Measurements from ENCODE around the gene SPATS2L. TPM values are rescaled to one million over a fixed set of nuclear protein-coding genes. Genes with fewer than 3 reads are reported as not detected.
"Not testable (repeated sequence)": the region's sequence is repeated elsewhere in the genome, so short reads cannot be mapped to it uniquely, and the experiment has no call there.

Gene SPATS2L
- total and polyA plus RNA-seq, 2 experiments from 2014 or later = 159 to 202 TPM

GRCh38 chr2:200341376-200341775 lies 34.9 kb downstream of the SPATS2L start:
- TF ChIP-seq CTCF (IDR thresholded peaks at IDR 0.05; ENCODE audit: poor library complexity) (no peak), EZH2phosphoT487 (IDR thresholded peaks at IDR 0.05; ENCODE audit: low read depth, severe bottlenecking, unreplicated experiment) (no peak), EZH2 (IDR thresholded peaks at IDR 0.05; ENCODE audit: borderline replicate concordance) (no peak)
- H3K79me2 ChIP-seq = peaks cover 100% of the 10 kb centered on the region
- no peaks in the 10 kb centered on the region for H3K27me3 ChIP-seq
- WGBS (ENCODE audit: low lambda C conversion rate, missing lambda C conversion rate) = 75% methylated on average over 1 of the region's 1 CpG
- H4K20me1 ChIP-seq (ENCODE audit: insufficient read depth, poor library complexity, severe bottlenecking) = peaks cover 28% of the 10 kb centered on the region
- H3K4me1 ChIP-seq (ENCODE audit: insufficient read depth) = peaks cover 41% of the 10 kb centered on the region
- no peak overlapping the region for H3K4me3 ChIP-seq
- H3K9me3 ChIP-seq (ENCODE audit: low read depth) = no peaks in the 10 kb centered on the region
- no peak overlapping the region for H2AFZ ChIP-seq
- no peak for DNase-seq (ENCODE audit: low spot score)
- H3K9me2 ChIP-seq (replicated peaks; ENCODE audit: insufficient read depth) = no peaks in the 10 kb centered on the region
- no peaks in the 10 kb centered on the region for H3K36me3 ChIP-seq (replicated peaks; ENCODE audit: insufficient read depth, low read depth)
- H3K4me2 ChIP-seq = no peak overlapping the region
- H3K27ac ChIP-seq = peak overlapping the region; percentile 41

DNA sequence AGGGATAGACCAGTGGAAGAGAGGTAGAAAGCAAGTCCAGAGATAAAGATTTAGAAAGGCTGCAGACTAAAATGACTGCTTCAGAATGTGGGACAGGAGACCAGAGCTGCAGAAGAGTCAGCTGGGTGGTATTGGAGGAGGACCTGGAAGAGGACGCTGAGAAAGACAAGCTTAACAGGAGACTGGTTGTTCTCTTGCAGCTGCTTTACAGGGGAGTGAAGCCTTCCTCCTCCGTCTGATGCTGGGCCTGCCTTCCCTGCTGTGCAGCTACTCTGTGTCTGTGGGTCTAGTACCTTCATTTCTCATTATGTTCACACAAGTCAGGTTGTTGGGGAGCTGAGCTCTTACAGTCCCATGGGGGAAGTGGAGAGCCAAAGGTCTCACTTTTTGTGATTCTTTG lies 35.7 kb downstream of the SPATS2L start:
- no peak overlapping the region for H3K4me2 ChIP-seq
- H3K9me3 ChIP-seq (ENCODE audit: low read depth) = no peaks in the 10 kb centered on the region
- no peak overlapping the region for H3K4me3 ChIP-seq
- peaks cover 100% of the 10 kb centered on the region for H3K79me2 ChIP-seq
- H2AFZ ChIP-seq = no peak overlapping the region
- no peak overlapping the region for H3K27ac ChIP-seq
- no peak for TF ChIP-seq EZH2 (IDR thresholded peaks at IDR 0.05; ENCODE audit: borderline replicate concordance)
- no peak for TF ChIP-seq EZH2phosphoT487 (IDR thresholded peaks at IDR 0.05; ENCODE audit: low read depth, severe bottlenecking, unreplicated experiment)
- no peak for TF ChIP-seq CTCF (IDR thresholded peaks at IDR 0.05; ENCODE audit: poor library complexity)
- no peak for DNase-seq (ENCODE audit: low spot score)
- H3K9me2 ChIP-seq (replicated peaks; ENCODE audit: insufficient read depth) = no peaks in the 10 kb centered on the region
- 76% methylated on average over 2 of the region's 2 CpGs for WGBS (ENCODE audit: low lambda C conversion rate, missing lambda C conversion rate)
- no peaks in the 10 kb centered on the region for H3K36me3 ChIP-seq (replicated peaks; ENCODE audit: insufficient read depth, low read depth)
- H3K27me3 ChIP-seq = no peaks in the 10 kb centered on the region
- H3K4me1 ChIP-seq (ENCODE audit: insufficient read depth) = peaks cover 41% of the 10 kb centered on the region
- H4K20me1 ChIP-seq (ENCODE audit: insufficient read depth, poor library complexity, severe bottlenecking) = peaks cover 24% of the 10 kb centered on the region

GRCh38 chr2:200342654-200343053 lies 36.2 kb downstream of the SPATS2L start:
- Histone ChIP-seq H4K20me1 (ENCODE audit: insufficient read depth, poor library complexity, severe bottlenecking) (peaks cover 24% of the 10 kb centered on the region), H3K4me3 (no peak overlapping the region)

GRCh38 chr2:200344202-200344601 lies 37.7 kb downstream of the SPATS2L start:
- H3K4me1 ChIP-seq (ENCODE audit: insufficient read depth) = peaks cover 24% of the 10 kb centered on the region
- not testable (repeated sequence) for H3K27ac ChIP-seq; DNase-seq (ENCODE audit: low spot score); H2AFZ ChIP-seq; H3K9me3 ChIP-seq (ENCODE audit: low read depth); H3K27me3 ChIP-seq; H3K4me3 ChIP-seq; H3K4me2 ChIP-seq; H3K9me2 ChIP-seq (replicated peaks; ENCODE audit: insufficient read depth); H3K36me3 ChIP-seq (replicated peaks; ENCODE audit: insufficient read depth, low read depth)
- H4K20me1 ChIP-seq (ENCODE audit: insufficient read depth, poor library complexity, severe bottlenecking) = peaks cover 24% of the 10 kb centered on the region
- WGBS (ENCODE audit: low lambda C conversion rate, missing lambda C conversion rate) = 93% methylated on average over 1 of the region's 1 CpG
- H3K79me2 ChIP-seq = peaks cover 100% of the 10 kb centered on the region

More at GRCh38 chr2:200342654-200343053, 36.2 kb downstream of the SPATS2L start:
- H3K9me2 ChIP-seq (replicated peaks; ENCODE audit: insufficient read depth) = no peaks in the 10 kb centered on the region
- H3K79me2 ChIP-seq = peaks cover 100% of the 10 kb centered on the region
- H3K27ac ChIP-seq = no peak overlapping the region
- no peak overlapping the region for H2AFZ ChIP-seq
- no peak overlapping the region for H3K4me2 ChIP-seq
- no peaks in the 10 kb centered on the region for H3K36me3 ChIP-seq (replicated peaks; ENCODE audit: insufficient read depth, low read depth)
- DNase-seq (ENCODE audit: low spot score) = no peak
- WGBS (ENCODE audit: low lambda C conversion rate, missing lambda C conversion rate) = 95% methylated on average over 1 of the region's 1 CpG
- peaks cover 37% of the 10 kb centered on the region for H3K4me1 ChIP-seq (ENCODE audit: insufficient read depth)
- TF ChIP-seq EZH2 (IDR thresholded peaks at IDR 0.05; ENCODE audit: borderline replicate concordance) = no peak
- no peak for TF ChIP-seq EZH2phosphoT487 (IDR thresholded peaks at IDR 0.05; ENCODE audit: low read depth, severe bottlenecking, unreplicated experiment)
- H3K9me3 ChIP-seq (ENCODE audit: low read depth) = no peaks in the 10 kb centered on the region
- H3K27me3 ChIP-seq = no peaks in the 10 kb centered on the region
